Measurements from ENCODE around the gene PDE9A.

DNA sequence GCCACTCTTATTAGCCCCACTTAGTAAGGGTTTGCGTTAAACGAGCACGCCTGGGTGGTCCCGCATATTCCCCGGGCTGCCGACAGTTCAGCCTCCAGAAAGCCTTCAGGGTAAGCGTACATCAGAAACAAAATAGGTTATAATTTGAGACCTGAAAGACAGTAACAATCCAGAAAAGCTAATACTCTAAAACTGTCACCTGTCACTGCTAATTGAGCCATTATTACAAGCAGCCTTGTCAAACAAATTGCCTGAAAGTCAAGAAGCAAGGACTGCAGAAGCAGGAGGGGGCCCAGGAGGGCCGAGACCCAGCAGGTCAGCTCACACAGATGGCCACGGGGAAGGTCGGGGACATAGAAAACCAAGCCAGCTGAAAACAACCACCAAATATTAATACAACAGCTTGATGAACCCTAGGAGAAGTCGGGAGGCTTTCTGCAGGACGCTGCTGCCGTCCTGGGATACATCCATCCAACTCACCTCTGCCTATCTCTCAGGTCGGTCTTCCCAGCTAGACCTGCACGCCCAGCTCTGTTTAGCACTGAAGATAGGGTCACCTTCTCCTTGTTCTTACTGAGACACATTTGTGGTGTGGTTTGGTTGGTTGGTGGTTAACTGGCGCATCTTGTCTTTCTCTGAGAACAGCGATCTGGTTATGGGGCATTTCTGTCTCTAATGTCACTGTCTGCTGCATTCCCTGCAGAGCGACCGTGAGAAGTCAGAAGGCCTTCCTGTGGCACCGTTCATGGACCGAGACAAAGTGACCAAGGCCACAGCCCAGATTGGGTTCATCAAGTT, 115.1 kb downstream of the PDE9A start:
- no peak for TF ChIP-seq CTCF (conservative IDR thresholded peaks at IDR 0.05)
- TF ChIP-seq EZH2 (IDR thresholded peaks at IDR 0.05; ENCODE audit: low read depth), result no peak
